Ammon's horn (tissue), 1 donor: ENCODE measurements around the gene PGF.
A peak's percentile ranks its signal among the peaks of the same experiment; 100 is the strongest.

Source experiments
- DNase-seq: peaks from one replicate; pipeline ENCODE4 v3.0.0-alpha.2; 2016; ENCODE audit warnings: low spot score

PGF gene

GRCh38 chr14:74919421-74920165, 35.8 kb downstream of the PGF start:
- DNase-seq: peak; percentile 62

GRCh38 chr14:74918380-74918779, 37.0 kb downstream of the PGF start:
- DNase-seq: no peak

- DNase-seq: peak; percentile 61
These were observed 37.7 kb downstream of the PGF start for GRCh38 chr14:74917646-74918081.

GRCh38 chr14:74917178-74917543, 38.2 kb downstream of the PGF start:
- DNase-seq: no peak

GRCh38 chr14:74915826-74916225, 39.6 kb downstream of the PGF start:
- DNase-seq: no peak

- no peak for DNase-seq
These were observed 40.0 kb downstream of the PGF start for GRCh38 chr14:74915426-74915825.

GRCh38 chr14:74913986-74914573, 41.3 kb downstream of the PGF start:
- peak; percentile 79 for DNase-seq

GRCh38 chr14:74913393-74913910, 41.9 kb downstream of the PGF start:
- DNase-seq: no peak

- DNase-seq: no peak
These were observed 42.6 kb downstream of the PGF start for GRCh38 chr14:74912801-74913200.

- DNase-seq: no peak
These were observed 43.3 kb downstream of the PGF start for GRCh38 chr14:74912111-74912510.

GRCh38 chr14:74911704-74912103, 43.7 kb downstream of the PGF start:
- DNase-seq: no peak

- DNase-seq: no peak
These were observed 44.2 kb downstream of the PGF start for GRCh38 chr14:74911221-74911620.

- DNase-seq: no peak
These were observed 44.8 kb downstream of the PGF start for GRCh38 chr14:74910556-74910955.

- no peak for DNase-seq
These were observed 45.5 kb downstream of the PGF start for GRCh38 chr14:74909911-74910310.

- no peak for DNase-seq
These were observed 45.9 kb downstream of the PGF start for GRCh38 chr14:74909501-74909900.

- DNase-seq: no peak
These were observed 46.5 kb downstream of the PGF start for GRCh38 chr14:74908861-74909341.

- DNase-seq: no peak
These were observed 47.7 kb downstream of the PGF start for GRCh38 chr14:74907744-74908143.

- DNase-seq: no peak
These were observed 48.4 kb downstream of the PGF start for GRCh38 chr14:74906925-74907521.

GRCh38 chr14:74905595-74906142, 49.7 kb downstream of the PGF start:
- DNase-seq: peak; percentile 73

GRCh38 chr14:74904635-74905503, 50.5 kb downstream of the PGF start:
- DNase-seq: no peak

GRCh38 chr14:74902941-74903705, 52.3 kb downstream of the PGF start:
- no peak for DNase-seq
